HepG2 (cell line): Measurements from ENCODE around the gene TMEM222. TPM values are rescaled to one million over a fixed set of nuclear protein-coding genes. Genes with fewer than 3 reads are reported as not detected.

Experiments used
- ATF7 ChIP-seq, 2 experiments: fragments of 450-650 bp in 1 of 2; sonication (generic) in 1 of 2; formaldehyde crosslinking in 1 of 2; IDR thresholded peaks; 2 replicates each; pipeline versions ENCODE4 v1.4.0 to v1.6.1; 2016 to 2020; ENCODE audit warnings: antibody characterized with exemption in 1 of 2, mild to moderate bottlenecking in 1 of 2, missing genetic modification reagents in 1 of 2
- ELF1 ChIP-seq: sonication (generic); formaldehyde crosslinking; IDR thresholded peaks from 2 replicates; pipeline ENCODE4 v1.4.0; 2020; ENCODE audit warnings: missing genetic modification reagents
- ELK4 ChIP-seq: sonication (generic); formaldehyde crosslinking; IDR thresholded peaks from 2 replicates; pipeline ENCODE4 v1.9.0; 2021; ENCODE audit warnings: missing genetic modification reagents, borderline replicate concordance
- GMEB1 ChIP-seq: sonication (generic); formaldehyde crosslinking; IDR thresholded peaks from 2 replicates; pipeline ENCODE4 v1.5.1; 2020; ENCODE audit warnings: missing genetic modification reagents, mild to moderate bottlenecking, borderline replicate concordance
- HNF1A ChIP-seq, 2 experiments: sonication (generic) in 1 of 2; formaldehyde crosslinking in 1 of 2; IDR thresholded peaks; 2 replicates each; pipeline versions ENCODE4 v1.4.0 to v1.6.1; 2016 to 2020; ENCODE audit warnings: borderline replicate concordance in 1 of 2, low read depth in 1 of 2, mild to moderate bottlenecking in 1 of 2, missing genetic modification reagents in 1 of 2
- IRF2 ChIP-seq: IDR thresholded peaks from 2 replicates; pipeline ENCODE4 v1.6.1; 2018; ENCODE audit warnings: missing genetic modification reagents, missing compliant biosample characterization
- MXD4 ChIP-seq: IDR thresholded peaks from 2 replicates; pipeline ENCODE4 v1.6.1; 2016; ENCODE audit warnings: mild to moderate bottlenecking, missing biosample characterization, missing genetic modification reagents
- NFE2L2 ChIP-seq: fragments of 150-350 bp; IDR thresholded peaks from 2 replicates; pipeline ENCODE4 v1.6.1; 2014; ENCODE audit warnings: low read length
- NFYB ChIP-seq: sonication (generic); formaldehyde crosslinking; IDR thresholded peaks from 2 replicates; pipeline ENCODE4 v1.4.0; 2020; ENCODE audit warnings: missing genetic modification reagents
- POLR2AphosphoS2 ChIP-seq: IDR thresholded peaks from 2 replicates; pipeline ENCODE4 v1.6.1; 2011; ENCODE audit warnings: low read depth, low read length, improper control_type of control experiment
- SNAPC2 ChIP-seq: sonication (generic); formaldehyde crosslinking; IDR thresholded peaks from 2 replicates; pipeline ENCODE4 v1.8.1; 2022; ENCODE audit warnings: mild to moderate bottlenecking, missing genetic modification reagents
- ZBTB7B ChIP-seq: sonication (generic); formaldehyde crosslinking; IDR thresholded peaks from 2 replicates; pipeline ENCODE4 v1.4.0; 2020; ENCODE audit warnings: missing genetic modification reagents
- ZNF451 ChIP-seq: sonication (generic); formaldehyde crosslinking; IDR thresholded peaks from 2 replicates; pipeline ENCODE4 v1.5.0; 2020; ENCODE audit warnings: mild to moderate bottlenecking, missing genetic modification reagents
- ZNF546 ChIP-seq: sonication (generic); formaldehyde crosslinking; conservative IDR thresholded peaks from 2 replicates; pipeline ENCODE4 v1.8.1; 2023; ENCODE audit warnings: mild to moderate bottlenecking, missing genetic modification reagents
- ZNF552 ChIP-seq: sonication (generic); formaldehyde crosslinking; IDR thresholded peaks from 2 replicates; pipeline ENCODE4 v1.9.0; 2022; ENCODE audit warnings: missing genetic modification reagents, mild to moderate bottlenecking, borderline replicate concordance
- ZNF558 ChIP-seq: sonication (generic); formaldehyde crosslinking; IDR thresholded peaks from 2 replicates; pipeline ENCODE4 v1.9.0; 2022; ENCODE audit warnings: mild to moderate bottlenecking, missing genetic modification reagents, borderline replicate concordance
- ZNF775 ChIP-seq: sonication (generic); formaldehyde crosslinking; IDR thresholded peaks from 2 replicates; pipeline ENCODE4 v1.4.0; 2020; ENCODE audit warnings: missing genetic modification reagents, mild to moderate bottlenecking, moderate library complexity, borderline replicate concordance
- polyA plus RNA-seq, 8 experiments: library from polyadenylated mRNA; depleted of rRNA in 3 of 8; stranded (reverse) in 7 of 8; unstranded in 1 of 8; fragments of >200 nt; fragmentation: Illumina TruSeq in 4 of 8; extraction: Trizol in 4 of 8; gene quantifications; 2 replicates each; pipeline versions ENCODE4 v1.2.1 to v1.2.3, GENCODE V29; 2011 to 2016; ENCODE audit warnings: low read depth in 4 of 8, missing spikeins in 1 of 8, mixed read lengths in 1 of 8; ENCODE audit not compliant: insufficient read depth in 1 of 8
- total RNA-seq, 5 experiments: library from RNA; depleted of rRNA; stranded (reverse); fragments of >200 nt; fragmentation: Illumina TruSeq; extraction: Trizol; gene quantifications; 2 replicates each; pipeline ENCODE4 v1.2.3, GENCODE V29; 2016; ENCODE audit warnings: low read depth in 1 of 5
- TF ChIP-seq, protein P1 (sequence below): sonication (generic); formaldehyde crosslinking; IDR thresholded peaks from 2 replicates; pipeline ENCODE4 v1.4.0; 2020; ENCODE audit warnings: mild to moderate bottlenecking, missing genetic modification reagents

The TMEM222 gene
- total and polyA plus RNA-seq, 2 of the 13 experiments (the other 11 are each of a cell fraction or from before 2014, with no cell fraction given) = 22.7 to 29.6 TPM

GRCh38 chr1:27321813-27322568 is at the start of gene TMEM222 (continued):
- TF ChIP-seq, protein P1, sequence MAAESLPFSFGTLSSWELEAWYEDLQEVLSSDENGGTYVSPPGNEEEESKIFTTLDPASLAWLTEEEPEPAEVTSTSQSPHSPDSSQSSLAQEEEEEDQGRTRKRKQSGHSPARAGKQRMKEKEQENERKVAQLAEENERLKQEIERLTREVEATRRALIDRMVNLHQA (CRISPR knock-in tag) = no peak
- peak; percentile 27; the same call in 1 of the 2 replicates for TF ChIP-seq HNF1A (IDR thresholded peaks at IDR 0.05; ENCODE audit: low read depth)
- TF ChIP-seq HNF1A (CRISPR knock-in tag; IDR thresholded peaks at IDR 0.05; ENCODE audit: borderline replicate concordance) = peak; percentile 68; the same call in 1 of the 2 replicates
- no peak for TF ChIP-seq POLR2AphosphoS2
- TF ChIP-seq ZNF451 (CRISPR knock-in tag) = peak; percentile 79; the same call in 1 of the 2 replicates
- TF ChIP-seq MXD4 (CRISPR knock-in tag) = peak; percentile 90
- peak; percentile 94 for TF ChIP-seq IRF2 (CRISPR knock-in tag)
- no peak for TF ChIP-seq ATF7 (IDR thresholded peaks at IDR 0.05)
- TF ChIP-seq ATF7 (CRISPR knock-in tag; IDR thresholded peaks at IDR 0.05) = peak; percentile 68
- TF ChIP-seq NFE2L2 = no peak
- no peak; the same call in 1 of the 2 replicates for TF ChIP-seq SNAPC2 (CRISPR knock-in tag)
- TF ChIP-seq ZNF558 = peak; percentile 48; the same call in 1 of the 2 replicates
- no peak; the same call in 1 of the 2 replicates for TF ChIP-seq ZNF552 (CRISPR knock-in tag)
- peak; percentile 98 for TF ChIP-seq ELF1
- peak; percentile 50; the same call in 1 of the 2 replicates for TF ChIP-seq ZNF546 (CRISPR knock-in tag)
- TF ChIP-seq NFYB (CRISPR knock-in tag) = peak; percentile 85
- no peak for TF ChIP-seq ELK4
- peak; percentile 34; the same call in 1 of the 2 replicates for TF ChIP-seq ZBTB7B (CRISPR knock-in tag)
- TF ChIP-seq GMEB1 (CRISPR knock-in tag) = peak; percentile 91
- no peak for TF ChIP-seq ZNF775 (CRISPR knock-in tag)
